Panc1 (cell line): ENCODE measurements around the gene TSHZ2. TPM values are rescaled to one million over a fixed set of nuclear protein-coding genes. Genes with fewer than 3 reads are reported as not detected.

ENCODE experiments used
- ATAC-seq: fragments of 200-7000 bp; cut with Tn5 transposase; 2 replicates; pipeline ENCODE4 v1.9.1; 2020; ENCODE audit warnings: mild to moderate bottlenecking, moderate library complexity
- BruUV-seq: library from RNA; stranded (reverse); fragments of 400-500 nt; replicated peaks from 2 replicates; lab custom pipeline; 2021; lab: Mats Ljungman, UMichigan
- CTCF ChIA-PET: fragments of 300-600 bp; sonication (Branson Sonifier 250); formaldehyde crosslinking; loops from one replicate; lab custom pipeline; 2022; ENCODE audit warnings: antibody characterized with exemption; lab: Charles Lee
- POLR2A ChIA-PET: fragments of 300-600 bp; sonication (Branson Sonifier 250); formaldehyde crosslinking; loops from one replicate; lab custom pipeline; 2022; ENCODE audit warnings: antibody characterized with exemption; lab: Charles Lee
- DNase-seq: peaks from one replicate; pipeline ENCODE4 v3.0.0-alpha.2; 2010; ENCODE audit warnings: low read depth, low spot score
- H3K27ac ChIP-seq: 2 replicates; pipeline ENCODE4 v1.5.1; 2011; ENCODE audit warnings: mild to moderate bottlenecking, low read length, inconsistent platforms
- H3K27me3 ChIP-seq: fragments of 200-500 bp; sonication (Bioruptor generic); 2 replicates; pipeline ENCODE4 v1.6.0; 2014; ENCODE audit warnings: low read length, inconsistent platforms; ENCODE audit not compliant: control insufficient read depth, insufficient read depth
- H3K36me3 ChIP-seq: fragments of 200-500 bp; sonication (Bioruptor generic); 2 replicates; pipeline ENCODE4 v1.5.1; 2014; ENCODE audit warnings: inconsistent platforms, mild to moderate bottlenecking, low read length, moderate library complexity; ENCODE audit not compliant: control insufficient read depth, insufficient read depth
- H3K4me1 ChIP-seq: 2 replicates; pipeline ENCODE4 v1.5.1; 2011; ENCODE audit warnings: inconsistent platforms, mild to moderate bottlenecking, low read length, moderate library complexity; ENCODE audit not compliant: control insufficient read depth, insufficient read depth
- H3K4me3 ChIP-seq, 2 experiments: 2 replicates each; pipeline ENCODE4 v1.5.1; 2011 to 2012; ENCODE audit warnings: low read depth in 2 of 2, low read length in 2 of 2, mild to moderate bottlenecking in 2 of 2, inconsistent platforms in 1 of 2, moderate library complexity in 1 of 2
- H3K9me3 ChIP-seq: fragments of 200-500 bp; sonication (Bioruptor generic); 2 replicates; pipeline ENCODE4 v1.5.1; 2014; ENCODE audit warnings: low read depth, mild to moderate bottlenecking, inconsistent platforms, low read length, moderate library complexity; ENCODE audit not compliant: control insufficient read depth, insufficient read depth
- CTCF ChIP-seq: fragments of 450-650 bp; IDR thresholded peaks from 2 replicates; pipeline ENCODE4 v1.5.1; 2017; ENCODE audit warnings: mild to moderate bottlenecking
- POLR2AphosphoS5 ChIP-seq: IDR thresholded peaks from 2 replicates; pipeline ENCODE4 v1.6.1; 2012; ENCODE audit warnings: mild to moderate bottlenecking, low read depth, low read length, moderate library complexity
- REST ChIP-seq, 2 experiments: IDR thresholded peaks; 2 replicates each; pipeline ENCODE4 v1.6.1; 2011 to 2012; ENCODE audit warnings: low read depth in 2 of 2, control low read depth in 1 of 2, low read length in 1 of 2, mild to moderate bottlenecking in 1 of 2, moderate library complexity in 1 of 2; ENCODE audit not compliant: insufficient read depth in 1 of 2
- SIN3A ChIP-seq: IDR thresholded peaks from 2 replicates; pipeline ENCODE4 v1.6.1; 2012; ENCODE audit warnings: low read depth, mild to moderate bottlenecking, low read length, moderate library complexity, borderline replicate concordance; ENCODE audit not compliant: insufficient read depth
- TCF7L2 ChIP-seq: IDR thresholded peaks from 2 replicates; pipeline ENCODE4 v1.6.1; 2011; ENCODE audit warnings: mild to moderate bottlenecking, low read depth, low read length, inconsistent platforms
- in situ Hi-C: cut with HindIII; loops from 2 replicates; pipeline ENCODE4 v1.10.0; 2016; ENCODE audit warnings: low sequenced_read_pairs, low pct_unique_long_range_greater_than_20kb
- intact Hi-C: fragments of 100-400 bp; cut with micrococcal nuclease; formaldehyde crosslinking; loops from one replicate; pipeline ENCODE4 v1.10.0; 2022; ENCODE audit not compliant: unreplicated experiment
- total RNA-seq: library from RNA; stranded (reverse); gene quantifications from one replicate; pipeline ENCODE4 v1.2.1, GENCODE V29; 2021; ENCODE audit not compliant: unreplicated experiment

TSHZ2 gene
- total RNA-seq, 1 experiment from 2014 or later: 0.36 TPM

- intact Hi-C loops (no loop called here), in situ Hi-C loops (no loop called here)
- Histone ChIP-seq H3K27me3 (peaks cover 7% of the 10 kb centered on the region; the same call in 1 of the 2 replicates), H3K27ac (no peak overlapping the region), H3K4me3 (no peak overlapping the region), H3K9me3 (no peaks in the 10 kb centered on the region), H3K4me1 (no peaks in the 10 kb centered on the region), H3K36me3 (no peaks in the 10 kb centered on the region)
- BruUV-seq: no TSS peak
- ChIA-PET CTCF (no interaction called here), POLR2A (no interaction called here)
- TF ChIP-seq CTCF (no peak), REST (IDR thresholded peaks at IDR 0.05; ENCODE audit: insufficient read depth in 1 of 2, low read depth in 2 of 2, low read length in 1 of 2) (no peak), TCF7L2 (no peak), SIN3A (no peak), POLR2AphosphoS5 (no peak)
- DNase-seq (no peak), ATAC-seq (no peak)
These were observed 272.6 kb downstream of the TSHZ2 start for GRCh38 chr20:53244711-53245110.

- no peaks in the 10 kb centered on the region for H3K9me3 ChIP-seq
- no TSS peak for BruUV-seq
- no peak for DNase-seq
- H3K4me1 ChIP-seq: no peaks in the 10 kb centered on the region
- no peak overlapping the region for H3K4me3 ChIP-seq
- no peak overlapping the region for H3K27ac ChIP-seq
- TF ChIP-seq TCF7L2: no peak
- no peak for TF ChIP-seq POLR2AphosphoS5
- TF ChIP-seq CTCF: no peak
- no peak for TF ChIP-seq REST (IDR thresholded peaks at IDR 0.05; ENCODE audit: insufficient read depth in 1 of 2, low read depth in 2 of 2, low read length in 1 of 2)
- TF ChIP-seq SIN3A: no peak
- ChIA-PET CTCF (no interaction called here), POLR2A (no interaction called here)
- intact Hi-C loops: no loop called here
- H3K36me3 ChIP-seq: no peaks in the 10 kb centered on the region
- in situ Hi-C loops: no loop called here
- H3K27me3 ChIP-seq: 0 out of 2 replicates have a peak, but pooled peaks cover 4% of the 10 kb centered on the region
- ATAC-seq: no peak
These were observed 273.4 kb downstream of the TSHZ2 start for GRCh38 chr20:53245574-53245973.
